NCI-H82 treated with DMSO at 0.1 percent for 48 hours (cell line): ENCODE measurements around the gene MRPS17.

Experiments
- DNase-seq: peaks from one replicate; lab custom pipeline; 2025; ENCODE audit not compliant: unreplicated experiment; lab: John Stamatoyannopoulos, UW

The MRPS17 gene

DNA sequence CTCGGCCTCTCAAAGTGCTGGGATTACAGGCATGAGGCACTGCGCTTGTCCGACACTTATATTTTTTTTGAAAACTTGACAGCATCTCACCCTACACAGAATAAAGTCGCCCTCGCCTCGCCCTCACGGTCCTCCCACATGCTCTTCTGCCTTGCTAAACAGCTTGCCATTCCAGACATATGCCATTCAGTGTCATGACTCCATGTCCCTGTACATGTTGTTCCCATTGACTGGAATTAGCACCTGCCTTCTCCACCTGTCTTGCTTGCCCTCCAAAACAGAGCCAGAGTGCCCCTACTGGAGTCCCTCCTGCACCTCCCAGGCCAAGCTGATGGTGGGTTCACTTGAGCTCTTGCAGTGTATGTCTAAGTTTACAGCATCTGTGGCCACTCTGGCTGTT is 18.9 kb downstream of the MRPS17 start:
- no peak for DNase-seq

DNA sequence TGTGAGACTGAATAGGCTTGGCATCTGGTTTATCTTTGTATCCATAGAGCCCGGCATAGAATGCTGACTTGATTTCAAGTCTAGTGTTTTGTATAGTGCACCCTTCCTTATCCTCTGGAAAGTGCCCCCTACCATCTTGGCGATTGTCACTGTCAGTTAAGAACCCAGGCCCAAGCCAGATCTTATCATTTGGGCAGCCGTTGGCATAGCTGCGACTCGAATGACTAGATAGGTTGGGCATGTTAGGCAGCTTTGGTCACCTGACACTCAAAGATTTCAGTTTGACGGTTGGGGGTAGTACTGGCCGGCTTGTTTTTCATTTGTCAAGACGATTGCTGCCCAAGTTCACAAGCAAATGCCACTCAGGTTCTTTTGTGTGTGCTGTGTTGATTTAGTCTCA is 19.3 kb downstream of the MRPS17 start:
- no peak for DNase-seq

DNA sequence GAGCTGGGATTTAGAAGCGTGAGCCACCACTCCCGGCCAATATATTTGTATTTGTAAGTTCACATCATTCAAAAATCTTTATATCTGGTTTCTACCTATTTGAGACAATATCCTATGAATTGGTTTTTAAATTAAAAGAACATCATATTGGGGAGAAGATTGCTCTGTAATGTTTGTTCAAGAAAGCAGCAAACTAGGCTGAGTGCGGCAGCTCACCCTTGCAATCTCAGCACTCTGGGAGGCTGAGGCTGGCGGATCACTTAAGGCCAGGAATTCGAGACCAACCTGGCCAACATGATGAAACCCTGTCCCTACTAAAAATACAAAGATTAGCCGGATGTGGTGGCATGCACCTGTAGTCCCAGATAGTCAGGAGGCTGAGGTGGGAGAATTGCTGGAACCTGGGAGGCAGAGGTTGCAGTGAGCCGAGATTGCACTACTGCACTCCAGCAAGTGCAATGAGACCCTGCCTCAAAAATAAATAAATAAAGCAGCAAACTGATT is 22.1 kb downstream of the MRPS17 start:
- DNase-seq = no peak

DNA sequence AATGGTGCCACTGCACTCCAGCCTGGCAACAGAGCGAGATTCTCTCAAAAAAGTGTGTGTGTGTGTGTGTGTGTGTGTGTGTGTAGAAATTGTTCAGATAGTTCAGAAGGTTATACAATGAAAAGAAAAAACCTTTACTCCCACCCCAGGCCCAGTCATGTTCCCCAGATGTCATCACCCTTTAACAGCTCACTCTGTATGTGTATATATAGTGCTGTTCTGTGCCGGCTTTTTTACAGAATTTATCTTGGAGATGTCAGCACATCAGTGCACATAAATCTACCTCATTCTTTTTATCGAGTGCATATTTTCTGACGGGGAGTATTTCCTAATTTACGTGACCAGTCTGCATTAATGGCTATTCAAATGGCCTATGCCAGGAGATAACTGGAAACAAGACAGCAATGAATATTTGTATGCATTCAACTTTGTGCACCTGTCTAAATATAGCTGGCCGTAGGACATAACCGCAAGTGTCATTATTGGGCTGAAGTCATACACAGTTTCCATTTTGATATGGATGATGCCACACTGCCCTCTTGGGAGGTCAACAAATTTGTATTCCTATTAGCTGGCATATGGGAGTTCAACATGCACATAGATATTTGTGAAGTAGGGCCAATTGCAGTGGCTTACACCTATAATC is 24.4 kb downstream of the MRPS17 start:
- DNase-seq = no peak

DNA sequence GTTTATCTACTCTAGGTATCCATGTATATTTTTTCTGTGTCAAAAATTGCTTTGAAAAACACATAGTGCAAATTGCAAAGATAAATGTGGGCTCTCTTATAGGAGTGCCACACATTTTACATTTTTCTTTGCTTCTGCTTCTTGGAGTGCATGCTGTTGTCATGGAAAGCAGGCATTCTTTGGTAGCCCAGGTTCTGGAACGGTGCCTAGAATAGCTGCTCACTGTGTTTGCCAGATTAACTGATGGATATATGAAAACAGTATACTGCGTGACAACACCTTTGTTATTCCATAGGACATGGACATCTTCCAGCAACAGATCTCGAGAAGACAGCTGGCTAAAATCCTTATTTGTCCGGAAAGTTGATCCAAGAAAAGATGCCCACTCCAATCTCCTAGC is 26.2 kb downstream of the MRPS17 start:
- DNase-seq = no peak

DNA sequence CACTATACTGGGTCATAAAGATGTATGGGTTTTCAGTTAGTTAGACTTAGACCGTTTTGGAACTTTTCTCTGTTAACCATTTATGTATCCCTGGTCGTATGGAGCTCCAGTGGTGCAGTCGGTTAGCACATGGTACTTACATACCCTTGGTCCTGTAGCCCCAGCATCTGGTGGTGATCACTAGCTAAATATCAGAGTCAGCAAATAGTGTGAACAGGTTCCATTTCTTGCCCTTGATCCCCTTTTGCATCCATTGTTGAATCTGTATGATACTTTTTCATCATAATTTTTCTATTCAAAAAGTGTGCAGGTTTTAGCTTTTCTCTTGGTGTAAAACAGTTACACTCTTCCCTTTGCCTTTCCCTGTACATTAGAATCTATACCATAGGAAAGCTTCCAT is 28.6 kb downstream of the MRPS17 start:
- no peak for DNase-seq

DNA sequence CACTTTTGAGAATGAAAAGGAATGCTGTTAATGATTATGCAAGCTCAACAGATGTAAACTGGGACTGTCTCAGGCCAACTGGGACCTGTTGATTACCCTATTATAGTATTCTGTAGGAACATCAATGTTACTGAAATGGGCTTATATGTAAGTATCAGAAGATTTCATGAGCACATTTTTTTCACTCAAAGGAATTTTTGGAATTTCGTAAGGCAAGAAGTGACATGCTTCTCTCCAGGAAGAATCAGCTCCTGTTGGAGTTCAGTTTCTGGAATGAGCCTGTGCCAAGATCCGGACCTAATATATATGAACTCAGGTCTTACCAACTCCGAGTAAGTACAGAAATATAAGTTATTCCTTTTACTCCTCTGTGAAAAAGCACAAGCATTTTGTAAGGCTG is 31.9 kb downstream of the MRPS17 start:
- DNase-seq = no peak

DNA sequence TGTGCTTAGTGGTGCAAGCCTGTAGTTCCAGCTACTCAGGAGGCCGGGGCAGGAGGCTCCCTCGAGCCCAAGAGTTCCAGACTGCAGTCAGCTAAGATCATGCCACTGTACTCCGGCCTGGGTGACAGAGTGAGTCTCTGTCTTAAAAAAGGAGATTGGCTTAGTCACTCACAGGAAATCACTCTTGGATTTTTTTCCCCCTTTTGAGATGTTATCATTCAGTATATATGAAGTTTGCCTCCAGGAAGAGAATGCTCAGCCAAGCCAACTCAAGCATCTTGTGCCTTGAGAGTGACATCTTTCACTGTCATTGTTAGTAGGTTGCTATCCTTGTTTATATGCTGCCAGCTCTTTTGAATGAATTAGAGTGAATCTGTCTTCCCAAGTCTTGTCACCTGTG is 40.7 kb downstream of the MRPS17 start:
- DNase-seq = no peak

DNA sequence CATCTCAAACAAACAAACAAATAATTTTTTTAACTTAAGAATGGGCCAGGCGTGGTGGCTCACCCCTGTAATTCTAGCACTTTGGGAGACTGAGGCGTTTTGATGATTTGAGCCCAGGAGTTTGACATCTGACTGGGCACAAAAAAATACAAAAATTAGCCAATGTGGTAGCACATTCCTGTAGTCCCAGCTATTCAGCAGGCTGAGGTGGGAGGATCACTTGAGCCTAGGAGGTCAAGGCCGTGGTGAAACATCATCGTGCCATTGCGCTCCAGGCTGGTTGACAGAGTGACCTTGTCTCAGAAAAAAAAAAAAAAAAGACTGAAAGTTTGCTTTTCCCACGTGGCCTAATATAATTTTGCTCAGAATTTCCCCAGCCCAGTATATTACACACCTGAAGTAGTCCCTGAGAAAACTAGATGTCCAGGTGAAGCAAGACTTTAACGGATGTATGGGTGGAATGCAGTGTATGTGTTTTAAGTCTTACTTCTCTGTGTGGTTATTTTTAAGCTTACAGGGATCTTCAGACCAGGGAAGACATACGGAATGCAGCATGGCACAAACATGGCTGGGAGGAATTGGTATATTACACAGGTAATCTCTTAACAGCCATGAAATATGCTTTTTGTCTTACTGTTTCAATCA is 45.3 kb downstream of the MRPS17 start:
- no peak for DNase-seq

DNA sequence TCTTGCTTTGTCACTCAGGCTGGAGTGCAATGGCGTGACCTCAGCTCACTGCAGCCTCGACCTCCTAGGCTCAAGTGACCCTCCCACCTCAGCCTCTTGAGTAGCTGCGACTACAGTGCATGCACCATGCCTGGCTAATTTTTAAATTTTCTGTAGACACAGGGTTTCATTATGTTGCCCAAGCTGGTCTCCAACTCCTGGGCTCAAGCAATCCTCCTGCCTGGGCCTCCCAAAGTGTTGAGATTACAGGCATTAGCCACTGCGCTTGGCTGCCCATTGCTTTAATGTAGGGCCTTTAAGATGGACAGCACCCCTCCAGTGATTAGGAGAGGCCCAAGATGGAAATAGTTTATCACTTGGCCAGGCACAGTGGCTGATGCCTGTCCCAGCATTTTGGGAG is 52.1 kb downstream of the MRPS17 start:
- no peak for DNase-seq
